Endothelial cell of umbilical vein (primary cell): ENCODE data around the gene SFPQ. TPM values are rescaled to one million over a fixed set of nuclear protein-coding genes. Genes with fewer than 3 reads are reported as not detected.

Source experiments
- BruUV-seq: library from RNA; stranded (reverse); fragments of 400-500 nt; replicated peaks from 2 replicates; lab custom pipeline; 2021; lab: Mats Ljungman, UMichigan
- CTCF ChIA-PET: fragments of 300-600, 350-600 bp; sonication (Branson Sonifier 250); formaldehyde crosslinking; loops from one replicate; lab custom pipeline; 2021; ENCODE audit warnings: antibody characterized with exemption, inconsistent platforms; lab: Charles Lee
- POLR2A ChIA-PET: fragments of 300-600, 350-600 bp; sonication (Branson Sonifier 250); formaldehyde crosslinking; loops from one replicate; lab custom pipeline; 2021; ENCODE audit warnings: antibody characterized with exemption, inconsistent platforms; lab: Charles Lee
- DNase-seq: peaks from one replicate; pipeline ENCODE4 v3.0.0-alpha.2; 2011; ENCODE audit warnings: low read depth, low spot score
- FAIRE-seq: peaks from 2 replicates; lab custom pipeline; 2011; peaks lifted over from hg19 to GRCh38; lab: Jason Lieb, UNC
- H2AFZ ChIP-seq: 2 replicates; pipeline ENCODE4 v1.6.0; 2012; ENCODE audit warnings: low read depth, low read length, control low read depth, inconsistent platforms
- H3K27ac ChIP-seq: 2 replicates; pipeline ENCODE4 v1.5.1; 2011; ENCODE audit warnings: low read depth, mild to moderate bottlenecking, control low read depth, low read length, moderate library complexity; ENCODE audit not compliant: insufficient read depth
- H3K27me3 ChIP-seq, 2 experiments: 2 replicates each; pipeline versions ENCODE4 v1.6.0 to v1.6.1; 2011; ENCODE audit warnings: low read length in 2 of 2, mixed read lengths in 1 of 2; ENCODE audit not compliant: control insufficient read depth in 2 of 2, insufficient read depth in 2 of 2
- H3K36me3 ChIP-seq, 2 experiments: 2 replicates in 1 of 2; 3 replicates in 1 of 2; pipeline ENCODE4 v1.5.1; 2011; ENCODE audit warnings: low read length in 2 of 2, mild to moderate bottlenecking in 1 of 2, moderate library complexity in 1 of 2; ENCODE audit not compliant: control insufficient read depth in 2 of 2, insufficient read depth in 2 of 2; ENCODE audit errors: extremely low read depth in 1 of 2
- H3K4me1 ChIP-seq: 3 replicates; pipeline ENCODE4 v1.5.1; 2011; ENCODE audit warnings: mild to moderate bottlenecking, low read length; ENCODE audit not compliant: control insufficient read depth, insufficient read depth; ENCODE audit errors: extremely low read depth
- H3K4me2 ChIP-seq: 2 replicates; pipeline ENCODE4 v1.6.1; 2011; ENCODE audit warnings: low read length, control low read depth, mixed read lengths; ENCODE audit not compliant: insufficient read depth
- H3K4me3 ChIP-seq, 3 experiments: fragments of 200-600 bp in 1 of 3; sonication (generic), shearing (Covaris generic) in 1 of 3; replicated peaks in 1 of 3; 2 replicates each; pipeline ENCODE4 v1.5.1; 2011 to 2016; ENCODE audit warnings: control low read depth in 3 of 3, low read length in 3 of 3, mild to moderate bottlenecking in 2 of 3, inconsistent platforms in 1 of 3, low read depth in 1 of 3, moderate library complexity in 1 of 3; ENCODE audit not compliant: insufficient read depth in 1 of 3
- H3K79me2 ChIP-seq: 2 replicates; pipeline ENCODE4 v1.6.0; 2012; ENCODE audit warnings: low read length, inconsistent platforms; ENCODE audit not compliant: control insufficient read depth, insufficient read depth
- H3K9ac ChIP-seq: replicated peaks from 2 replicates; pipeline ENCODE3; 2011; ENCODE audit warnings: low read length, control low read depth; ENCODE audit not compliant: insufficient read depth; ENCODE audit errors: extremely low read depth
- H3K9me1 ChIP-seq: replicated peaks from 3 replicates; pipeline ENCODE4 v1.6.0; 2011; ENCODE audit warnings: mild to moderate bottlenecking, low read length; ENCODE audit not compliant: control insufficient read depth, insufficient read depth; ENCODE audit errors: extremely low read depth
- H3K9me3 ChIP-seq: replicated peaks from 2 replicates; pipeline ENCODE4 v1.5.1; 2012; ENCODE audit warnings: low read length, inconsistent platforms; ENCODE audit not compliant: control insufficient read depth, insufficient read depth
- H4K20me1 ChIP-seq: replicated peaks from 2 replicates; pipeline ENCODE3; 2011; ENCODE audit warnings: mild to moderate bottlenecking, low read length; ENCODE audit not compliant: control insufficient read depth, insufficient read depth; ENCODE audit errors: extremely low read depth
- EZH2 ChIP-seq: IDR thresholded peaks from 2 replicates; pipeline ENCODE4 v1.6.1; 2012; ENCODE audit warnings: borderline replicate concordance, low read depth, mild to moderate bottlenecking, moderate library complexity, low read length, inconsistent platforms; ENCODE audit not compliant: severe bottlenecking
- FOS ChIP-seq: IDR thresholded peaks from 2 replicates; pipeline ENCODE4 v1.6.1; 2011; ENCODE audit warnings: mild to moderate bottlenecking, low read length, moderate library complexity, borderline replicate concordance; ENCODE audit not compliant: insufficient read depth
- GATA2 ChIP-seq: IDR thresholded peaks from 2 replicates; pipeline ENCODE4 v1.7.0; 2011; ENCODE audit warnings: low read depth, mild to moderate bottlenecking, moderate library complexity, mixed read lengths, low read length; ENCODE audit not compliant: insufficient read length, insufficient read depth
- JUN ChIP-seq: IDR thresholded peaks from 2 replicates; pipeline ENCODE4 v1.6.1; 2011; ENCODE audit warnings: borderline replicate concordance, low read depth; ENCODE audit not compliant: insufficient read length, insufficient read depth
- MYC ChIP-seq: IDR thresholded peaks from one replicate; pipeline ENCODE4 v1.6.1; 2011; ENCODE audit warnings: mild to moderate bottlenecking, low read depth, low read length
- POLR2A ChIP-seq: IDR thresholded peaks from 2 replicates; pipeline ENCODE4 v1.6.1; 2012; ENCODE audit warnings: low read depth, mild to moderate bottlenecking, control low read depth, low read length
- POLR2AphosphoS5 ChIP-seq: IDR thresholded peaks from 2 replicates; pipeline ENCODE4 v1.6.1; 2012; ENCODE audit warnings: low read depth, mild to moderate bottlenecking, control low read depth, low read length, moderate library complexity; ENCODE audit not compliant: insufficient read depth
- dilution Hi-C: fragments of 300-500 bp; cut with MboI; formaldehyde crosslinking; loops from one replicate; pipeline ENCODE4 v1.15.0; 2019; ENCODE audit warnings: low sequenced_read_pairs; ENCODE audit not compliant: extremely low pct_ligation_motif_present
- intact Hi-C: fragments of 100-400 bp; cut with micrococcal nuclease; formaldehyde crosslinking; loops from one replicate; pipeline ENCODE4 v1.10.0; 2022
- polyA plus RNA-seq, 4 experiments: library from polyadenylated mRNA; depleted of rRNA in 3 of 4; stranded (reverse) in 3 of 4; unstranded in 1 of 4; fragments of >200 nt; gene quantifications; 2 replicates each; pipeline versions ENCODE4 v1.2.1 to v1.2.3, GENCODE V29; 2011 to 2012; ENCODE audit warnings: missing spikeins in 1 of 4
- total RNA-seq: library from RNA; stranded (reverse); gene quantifications from 2 replicates; pipeline ENCODE4 v1.2.3, GENCODE V29; 2021
- TF ChIP-seq, protein P1 (sequence below): IDR thresholded peaks from 2 replicates; pipeline ENCODE4 v1.6.1; 2011; ENCODE audit not compliant: insufficient read depth, insufficient read length
- TF ChIP-seq, protein P2 (sequence below), 2 donors: IDR thresholded peaks; 1 replicate in 1 of 2; 2 replicates in 1 of 2; pipeline ENCODE4 v1.5.1; 2011; ENCODE audit warnings: low read length in 2 of 2, mild to moderate bottlenecking in 2 of 2, moderate library complexity in 2 of 2, control low read depth in 1 of 2, inconsistent platforms in 1 of 2, low read depth in 1 of 2; ENCODE audit not compliant: insufficient read depth in 1 of 2; ENCODE audit errors: extremely low read depth in 1 of 2

SFPQ gene
- total and polyA plus RNA-seq, 2 donors (not counting 3 experiments of a cell fraction or from before 2014, with no cell fraction given), result 100 to 415 TPM

DNA sequence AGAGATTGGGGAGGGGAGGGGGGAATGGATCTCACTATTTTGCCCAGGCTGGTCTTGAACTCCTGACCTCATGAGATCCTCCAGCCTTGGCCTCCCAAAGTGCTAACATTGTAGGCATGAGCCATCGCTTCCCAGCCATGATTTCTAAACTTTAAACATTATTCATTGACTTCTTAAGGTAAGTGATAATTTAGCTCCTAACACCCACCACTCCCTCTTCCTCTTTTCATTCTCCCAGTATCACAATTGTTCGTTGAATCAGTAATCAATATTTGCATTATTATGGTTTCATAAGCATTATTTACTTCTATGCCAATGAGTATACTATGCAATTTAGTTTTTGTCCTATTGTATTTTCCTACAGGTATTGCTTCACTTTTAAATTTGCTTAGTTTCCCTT lies 33.6 kb upstream of the SFPQ start:
- no peak overlapping the region for H3K27ac ChIP-seq
- FAIRE-seq (no peak), DNase-seq (no peak)
- intact Hi-C loops (no loop called here), dilution Hi-C loops (no loop called here)
- no peaks in the 10 kb centered on the region for H4K20me1 ChIP-seq
- no peaks in the 10 kb centered on the region for H3K9me3 ChIP-seq
- no peaks in the 10 kb centered on the region for H3K9me1 ChIP-seq
- H3K79me2 ChIP-seq, result no peaks in the 10 kb centered on the region
- H3K4me2 ChIP-seq, result no peak overlapping the region
- BruUV-seq, result no TSS peak
- H3K4me3 ChIP-seq, result no peak overlapping the region
- no peak overlapping the region for H2AFZ ChIP-seq
- peaks cover 0 to 8% of the 10 kb centered on the region in 2 experiments for H3K27me3 ChIP-seq
- H3K9ac ChIP-seq, result no peak overlapping the region
- TF ChIP-seq, protein P1, sequence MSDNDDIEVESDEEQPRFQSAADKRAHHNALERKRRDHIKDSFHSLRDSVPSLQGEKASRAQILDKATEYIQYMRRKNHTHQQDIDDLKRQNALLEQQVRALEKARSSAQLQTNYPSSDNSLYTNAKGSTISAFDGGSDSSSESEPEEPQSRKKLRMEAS, result no peak
- no peak for TF ChIP-seq FOS
- TF ChIP-seq GATA2, result no peak
- TF ChIP-seq, protein P2, sequence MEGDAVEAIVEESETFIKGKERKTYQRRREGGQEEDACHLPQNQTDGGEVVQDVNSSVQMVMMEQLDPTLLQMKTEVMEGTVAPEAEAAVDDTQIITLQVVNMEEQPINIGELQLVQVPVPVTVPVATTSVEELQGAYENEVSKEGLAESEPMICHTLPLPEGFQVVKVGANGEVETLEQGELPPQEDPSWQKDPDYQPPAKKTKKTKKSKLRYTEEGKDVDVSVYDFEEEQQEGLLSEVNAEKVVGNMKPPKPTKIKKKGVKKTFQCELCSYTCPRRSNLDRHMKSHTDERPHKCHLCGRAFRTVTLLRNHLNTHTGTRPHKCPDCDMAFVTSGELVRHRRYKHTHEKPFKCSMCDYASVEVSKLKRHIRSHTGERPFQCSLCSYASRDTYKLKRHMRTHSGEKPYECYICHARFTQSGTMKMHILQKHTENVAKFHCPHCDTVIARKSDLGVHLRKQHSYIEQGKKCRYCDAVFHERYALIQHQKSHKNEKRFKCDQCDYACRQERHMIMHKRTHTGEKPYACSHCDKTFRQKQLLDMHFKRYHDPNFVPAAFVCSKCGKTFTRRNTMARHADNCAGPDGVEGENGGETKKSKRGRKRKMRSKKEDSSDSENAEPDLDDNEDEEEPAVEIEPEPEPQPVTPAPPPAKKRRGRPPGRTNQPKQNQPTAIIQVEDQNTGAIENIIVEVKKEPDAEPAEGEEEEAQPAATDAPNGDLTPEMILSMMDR (IDR thresholded peaks at IDR 0.05; ENCODE audit: extremely low read depth in 1 of 2, insufficient read depth in 1 of 2, low read depth in 1 of 2, low read length in 2 of 2), result no peak
- TF ChIP-seq JUN, result no peak
- no peak for TF ChIP-seq MYC
- no peak for TF ChIP-seq POLR2A
- no peak for TF ChIP-seq POLR2AphosphoS5
- TF ChIP-seq EZH2, result no peak
- H3K4me1 ChIP-seq, result no peaks in the 10 kb centered on the region
- no peaks in the 10 kb centered on the region for H3K36me3 ChIP-seq
- ChIA-PET CTCF (interaction anchor here (0.7 to 0.9 kb wide), 4 partner anchors 9 to 75 kb away, joined by 3 to 5 read pairs (median 4); no protein-coding TSS in a partner anchor), POLR2A (no interaction called here)
